Stimulated activated naive CD8-positive, alpha-beta T cell treated with anti-CD3 and anti-CD28 coated beads, Interleukin-15, Interleukin-2, amounts not matched to agents 100 U/mL and 50 U/mL, for 24 hours (primary cell): ENCODE measurements around the gene KRTAP19-1.
"Not testable (repeated sequence)": the region's sequence is repeated elsewhere in the genome, so short reads cannot be mapped to it uniquely, and the experiment has no call there.

Source experiments
- ATAC-seq: fragments of 150-1000 bp; cut with Tn5 transposase; one replicate; pipeline ENCODE4 v1.10.0; 2021
- DNase-seq: peaks from one replicate; pipeline ENCODE4 v3.0.0; 2021

The KRTAP19-1 gene

DNA sequence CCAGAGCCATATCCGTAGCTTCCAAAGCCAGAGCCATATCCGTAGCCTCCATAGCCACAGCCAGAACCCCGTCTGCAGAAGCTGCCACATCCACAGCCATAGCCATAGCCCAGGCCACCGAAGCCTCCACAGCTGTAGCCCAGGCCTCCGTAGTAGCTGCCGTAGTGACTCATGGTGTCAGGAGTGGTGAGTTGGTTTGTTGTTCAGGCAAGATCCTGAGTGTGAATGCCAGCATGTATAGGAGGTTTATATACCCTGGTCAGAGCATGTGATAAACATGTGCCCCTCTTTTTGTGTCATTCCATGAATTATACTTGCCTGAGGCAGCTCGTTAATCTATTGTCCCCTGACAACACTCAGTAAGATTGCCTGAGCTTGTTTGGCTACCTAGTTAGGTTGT, at the start of gene KRTAP19-1:
KRTAP19-1 (minus strand) TSS at position 223 of the 400 bp plus-strand sequence; CDS start at position 173, 50 bp downstream.
- no peak for ATAC-seq
- no peak for DNase-seq

DNA sequence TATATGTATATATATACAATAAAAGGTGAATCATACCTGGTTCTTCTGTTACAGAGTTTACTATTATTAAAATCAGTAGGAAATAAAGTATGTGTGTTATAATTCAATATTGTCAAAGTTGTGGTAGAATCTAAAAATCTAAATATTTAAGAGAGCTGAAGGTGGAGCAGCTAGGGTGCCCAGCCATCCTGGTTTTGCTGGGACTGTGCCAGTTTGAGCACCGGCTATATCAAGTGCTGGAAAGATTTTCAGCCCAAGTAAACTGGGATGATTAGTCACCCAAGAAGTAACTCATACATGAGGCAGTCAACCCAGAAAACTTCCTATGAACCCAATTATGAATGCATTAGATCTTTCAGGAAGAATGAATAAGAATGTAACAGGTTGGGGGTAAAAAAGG, 38.7 kb upstream of the KRTAP19-1 start:
- DNase-seq, result no peak

DNA sequence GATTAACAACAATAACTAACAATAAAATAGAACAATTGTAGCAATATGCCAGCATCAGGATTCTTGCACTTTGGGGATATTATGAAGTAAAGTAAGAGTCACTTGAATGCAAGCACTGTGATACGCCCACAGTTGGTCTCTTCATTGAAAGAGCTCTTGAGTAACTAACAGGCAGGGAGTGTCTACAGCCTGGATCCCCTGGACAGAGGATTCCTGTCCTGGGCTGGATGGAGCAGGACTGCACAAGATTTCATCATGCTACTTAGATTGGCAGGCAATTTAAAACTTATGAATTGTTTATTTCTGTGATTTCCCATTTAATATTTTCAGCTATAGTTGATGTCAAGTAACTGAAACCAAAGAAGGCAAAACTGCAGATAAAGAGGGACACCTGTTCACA, 35.5 kb upstream of the KRTAP19-1 start:
- ATAC-seq (no peak), DNase-seq (no peak)

More for the DNA sequence above, 38.7 kb upstream of the KRTAP19-1 start:
- ATAC-seq, result no peak

DNA sequence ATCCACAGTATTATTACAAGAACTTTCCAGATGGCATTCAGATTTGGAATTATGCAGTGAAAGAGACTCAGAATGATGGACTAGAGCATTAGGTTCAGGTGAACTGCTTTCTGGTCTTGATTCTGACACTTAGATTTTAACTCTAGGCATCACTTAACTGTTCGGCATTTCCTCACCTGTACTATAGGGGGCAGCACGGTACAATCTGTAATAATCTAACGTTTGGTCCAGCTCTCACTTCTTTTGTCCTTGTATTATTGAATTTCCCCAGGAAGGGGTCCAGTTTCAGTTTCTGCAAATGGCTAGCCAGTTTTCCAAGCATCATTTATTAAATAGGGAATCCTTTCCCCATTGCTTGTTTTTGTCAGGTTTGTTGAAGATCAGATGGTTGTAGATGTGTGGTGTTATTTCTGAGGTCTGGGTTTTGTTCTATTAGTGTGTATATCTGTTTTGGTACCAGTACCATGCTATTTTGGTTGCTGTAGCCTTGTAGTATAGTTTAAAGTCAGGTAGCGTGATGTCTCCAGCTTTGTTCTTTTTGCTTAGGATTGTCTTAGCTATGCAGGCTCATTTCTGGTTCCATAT, 25.5 kb upstream of the KRTAP19-1 start:
- DNase-seq, ATAC-seq: not testable (repeated sequence)

DNA sequence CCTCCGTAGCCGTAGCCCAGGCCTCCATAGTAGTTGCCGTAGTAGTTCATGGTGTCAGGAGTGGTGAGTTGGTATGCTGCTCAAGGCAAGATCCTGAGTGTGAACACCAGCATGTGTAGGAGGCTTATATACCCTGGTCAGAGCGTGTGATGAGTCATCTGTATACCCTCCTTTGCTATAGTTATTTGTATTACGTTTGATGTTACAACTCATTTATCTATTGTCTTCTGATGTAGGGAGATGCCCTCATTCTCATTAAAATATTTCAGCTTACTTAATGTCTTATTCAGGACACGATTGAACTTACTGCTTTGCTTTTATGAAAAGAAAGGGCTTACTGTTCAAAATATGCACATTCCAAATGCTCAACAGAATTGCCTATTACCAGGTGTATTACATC, 21.9 kb upstream of the KRTAP19-1 start, which contains the start of gene KRTAP19-5:
KRTAP19-5 (minus strand) TSS at position 101 of the 400 bp plus-strand sequence; CDS start at position 50, 51 bp downstream.
- ATAC-seq (no peak), DNase-seq (no peak)

DNA sequence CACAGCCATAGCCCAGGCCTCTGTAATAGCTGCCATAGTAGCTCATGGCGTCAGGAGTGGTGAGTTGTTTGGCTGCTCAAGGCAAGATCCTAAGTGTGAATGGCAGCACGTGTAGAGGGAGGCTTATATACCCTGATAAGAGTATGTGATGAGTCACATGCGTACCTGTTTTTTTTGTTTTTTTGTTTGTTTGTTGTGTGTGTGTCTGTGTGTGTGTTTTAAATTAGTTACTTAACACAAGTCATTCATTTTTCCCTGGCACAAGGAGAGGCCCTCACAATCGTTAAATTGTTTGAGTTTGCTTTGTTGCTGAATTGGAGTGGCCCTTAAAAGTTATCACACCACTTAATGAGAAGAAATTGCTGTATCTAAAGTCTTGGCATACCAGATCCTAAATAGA, 16.9 kb upstream of the KRTAP19-1 start, which contains the start of gene KRTAP19-4:
KRTAP19-4 (minus strand) TSS at position 101 of the 400 bp plus-strand sequence; CDS start at position 46, 55 bp downstream.
- DNase-seq, result no peak
- ATAC-seq, result no peak

DNA sequence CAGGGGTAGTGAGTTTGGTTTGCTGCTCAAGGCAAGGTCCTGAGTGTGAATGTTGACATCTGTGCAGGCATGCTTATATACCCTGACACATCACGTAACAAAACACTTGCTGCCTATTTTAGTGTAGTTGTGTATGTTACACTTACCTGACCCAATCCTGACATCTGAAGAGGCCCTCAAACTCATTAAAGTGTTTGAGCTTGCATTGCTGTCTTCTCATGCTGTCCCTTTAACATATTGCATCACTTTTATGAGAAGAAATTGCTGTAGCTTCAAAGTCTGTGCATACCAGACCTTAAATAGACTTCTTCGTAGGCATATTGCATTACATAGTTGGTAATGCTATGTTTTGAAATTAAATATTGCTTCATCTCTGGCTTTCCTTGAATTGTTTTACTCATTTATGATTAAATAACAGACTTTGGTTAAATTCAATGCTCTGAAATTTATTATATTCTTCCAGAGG, 11.8 kb upstream of the KRTAP19-1 start, which contains the start of gene KRTAP19-3:
KRTAP19-3 (minus strand) TSS at position 51 of the 466 bp plus-strand sequence. CDS start 56 bp downstream, outside the sequence.
- ATAC-seq (no peak), DNase-seq (no peak)

DNA sequence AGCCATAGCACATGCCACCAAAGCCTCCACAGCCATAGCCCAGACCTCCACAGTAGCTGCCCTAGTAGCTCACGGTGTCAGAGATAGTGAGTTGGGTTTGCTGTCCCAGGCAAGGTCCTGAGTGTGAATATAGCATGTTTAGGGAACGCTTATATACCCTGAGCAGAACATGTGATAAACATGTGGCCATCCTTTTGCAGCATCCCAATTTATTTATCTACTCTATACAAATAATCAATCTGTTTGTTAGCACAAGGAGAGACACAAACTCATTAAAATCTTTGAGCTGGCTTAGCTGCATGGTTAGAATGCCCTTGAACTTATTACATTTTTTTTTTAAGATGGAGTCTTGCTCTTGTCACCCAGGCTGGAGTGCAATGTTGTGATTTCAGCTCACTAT, 7.2 kb upstream of the KRTAP19-1 start, which contains the start of gene KRTAP19-2:
KRTAP19-2 (minus strand) TSS at position 101 of the 400 bp plus-strand sequence; CDS start at position 13, 88 bp downstream.
- ATAC-seq, result no peak

DNA sequence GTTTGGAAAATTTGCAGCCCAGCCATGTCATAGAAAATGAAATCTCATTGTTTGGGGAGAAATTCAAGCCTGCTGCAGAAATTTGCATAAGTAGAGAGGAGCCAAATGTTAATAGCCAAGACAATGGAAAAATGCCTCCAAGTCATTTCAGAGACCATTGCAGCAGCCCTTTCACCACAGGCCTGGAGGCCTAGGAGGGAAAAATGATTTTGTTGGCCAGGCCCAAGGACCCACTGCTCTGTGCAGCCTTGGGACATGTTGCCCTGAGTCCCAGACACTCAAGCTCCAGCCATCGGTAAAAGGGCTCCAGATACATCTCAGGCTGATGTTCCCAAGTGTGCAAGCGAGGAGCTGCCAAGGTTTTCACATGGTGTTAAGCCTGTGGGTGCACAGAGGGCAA, 6.0 kb upstream of the KRTAP19-1 start:
- DNase-seq, result no peak
- no peak for ATAC-seq

More for the DNA sequence above, 7.2 kb upstream of the KRTAP19-1 start, which contains the start of gene KRTAP19-2:
- DNase-seq, result no peak

DNA sequence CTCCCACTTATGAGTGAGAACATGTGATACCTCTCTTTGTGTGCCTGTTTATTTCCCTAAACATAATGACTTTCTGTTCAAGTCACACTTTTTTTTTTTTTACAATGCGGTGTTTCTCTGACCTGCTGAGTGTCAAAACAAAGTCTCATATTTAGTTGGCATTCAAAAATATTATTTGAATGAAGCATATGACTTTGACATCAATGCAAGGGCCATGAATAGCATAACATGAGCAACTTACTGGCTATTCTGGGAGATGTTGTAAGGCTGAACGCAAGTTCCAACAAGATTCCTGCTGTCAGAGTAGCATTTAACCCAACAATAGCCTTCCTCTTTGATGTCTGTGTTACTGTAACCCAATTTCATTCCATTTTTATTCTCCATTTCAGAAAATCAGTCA, 2.0 kb upstream of the KRTAP19-1 start:
- ATAC-seq (no peak), DNase-seq (no peak)

DNA sequence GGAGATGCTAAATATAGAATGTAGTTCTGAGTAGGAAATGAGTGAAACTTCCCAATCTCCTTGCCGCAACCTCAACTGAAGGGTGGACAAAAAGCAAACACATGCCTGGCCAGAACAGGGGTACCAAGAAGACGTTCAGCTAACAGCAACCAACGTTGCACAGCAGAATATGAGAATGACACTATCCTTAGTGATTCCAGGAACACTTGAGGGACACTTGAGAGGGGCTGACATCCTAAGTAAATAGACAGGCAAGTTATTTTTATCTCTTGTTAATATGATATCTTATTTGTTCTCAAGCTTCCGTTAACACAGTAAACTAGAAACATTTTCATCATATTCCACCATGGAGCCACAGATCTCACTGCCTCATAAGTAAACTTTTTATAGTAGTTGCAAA, 908 bp downstream of the KRTAP19-1 start:
- DNase-seq, result no peak
- ATAC-seq, result no peak

DNA sequence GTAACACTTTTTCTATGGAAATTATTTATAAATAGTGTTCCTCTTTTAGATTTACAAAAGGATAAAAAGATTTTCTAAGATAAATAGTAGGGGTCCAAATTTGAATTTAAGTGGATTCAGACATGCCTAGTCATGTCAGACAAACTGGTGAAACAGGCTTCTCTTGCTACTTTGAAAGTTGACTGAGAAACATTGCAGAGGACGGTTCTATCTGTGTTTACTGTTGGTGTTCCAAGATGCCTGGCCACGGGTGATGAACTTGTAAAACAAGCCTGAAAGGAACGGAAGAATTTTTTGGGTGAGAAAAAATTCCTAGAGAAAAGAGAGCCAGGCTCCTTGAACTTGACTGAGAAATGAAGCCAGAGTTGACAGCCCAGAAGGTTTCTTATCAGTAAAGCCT, 2.2 kb downstream of the KRTAP19-1 start:
- ATAC-seq, result no peak

DNA sequence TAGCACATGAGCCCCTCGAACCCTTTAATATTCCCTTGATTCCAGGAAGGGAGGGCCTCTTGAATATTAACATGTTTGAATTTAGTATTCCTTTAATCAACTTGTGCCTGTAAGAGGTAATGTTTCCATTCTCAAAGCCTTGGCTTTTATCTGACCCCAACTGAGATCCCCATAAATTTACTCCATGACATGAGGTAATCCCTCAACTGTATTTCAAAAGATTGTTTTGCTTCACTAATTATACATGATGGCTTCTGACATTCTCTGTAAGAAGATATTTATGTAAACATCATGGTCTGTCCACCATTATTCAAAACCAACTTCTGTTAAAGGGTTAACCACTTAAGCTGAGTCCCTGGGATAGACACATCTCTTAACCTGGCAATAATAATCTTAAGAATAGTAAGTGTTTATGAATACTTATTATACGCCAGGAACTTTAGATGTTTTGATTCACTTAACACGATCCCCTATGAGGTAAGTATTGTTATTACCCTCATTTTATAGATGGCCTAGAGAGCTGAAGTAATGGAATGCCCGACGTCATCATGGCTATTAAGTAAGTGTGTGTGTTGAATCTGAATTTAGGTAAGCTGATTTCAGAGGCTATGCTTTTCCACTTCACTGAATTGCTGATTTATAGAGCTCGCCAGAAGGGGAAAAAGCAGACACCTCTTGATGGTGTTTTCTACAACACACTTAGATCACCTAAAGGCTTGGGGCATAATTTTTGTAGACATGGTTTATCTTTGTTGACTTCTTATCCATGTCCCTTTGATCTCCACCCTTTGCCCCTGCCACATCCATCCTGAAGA, 11.1 kb downstream of the KRTAP19-1 start:
- DNase-seq, result no peak
- ATAC-seq, result no peak

More for the DNA sequence above, 2.2 kb downstream of the KRTAP19-1 start:
- no peak for DNase-seq

DNA sequence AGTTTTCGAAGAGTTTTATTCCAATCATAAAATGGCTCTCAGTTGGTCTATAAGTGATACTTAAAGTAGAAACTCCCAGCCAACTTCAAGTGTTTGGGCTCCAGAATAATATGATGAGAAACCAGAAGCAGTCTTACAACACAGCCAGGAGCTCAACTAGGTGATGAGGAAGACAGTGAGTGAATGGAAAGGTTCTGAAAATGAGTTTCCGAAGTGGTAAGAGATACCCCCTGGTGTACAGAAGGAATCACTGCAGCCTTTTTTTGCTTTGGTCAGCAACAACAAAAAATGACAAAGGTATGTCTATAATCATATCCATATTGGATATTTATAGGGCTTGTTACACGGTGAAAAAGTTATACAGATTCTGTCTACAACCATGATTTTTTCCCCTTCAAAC, 16.5 kb downstream of the KRTAP19-1 start:
- DNase-seq (no peak), ATAC-seq (no peak)

DNA sequence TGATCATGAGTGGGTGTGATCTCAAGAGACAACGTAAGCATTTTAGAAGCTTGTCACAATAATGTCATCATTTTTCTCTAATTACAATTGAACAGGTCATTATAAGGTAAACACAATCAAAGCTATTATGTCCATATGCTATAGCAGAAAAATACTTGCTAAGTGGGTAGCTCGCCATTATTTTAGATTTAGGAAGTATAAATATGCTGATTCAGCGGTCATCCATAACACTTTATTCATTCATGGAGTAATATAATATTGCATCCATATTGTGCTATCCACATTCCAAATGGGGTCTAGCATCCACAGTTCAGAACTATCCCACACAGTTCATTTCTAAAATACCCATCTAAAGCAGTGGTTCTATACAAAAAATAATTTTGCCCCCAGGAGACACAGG, 31.7 kb downstream of the KRTAP19-1 start:
- DNase-seq (no peak), ATAC-seq (no peak)

DNA sequence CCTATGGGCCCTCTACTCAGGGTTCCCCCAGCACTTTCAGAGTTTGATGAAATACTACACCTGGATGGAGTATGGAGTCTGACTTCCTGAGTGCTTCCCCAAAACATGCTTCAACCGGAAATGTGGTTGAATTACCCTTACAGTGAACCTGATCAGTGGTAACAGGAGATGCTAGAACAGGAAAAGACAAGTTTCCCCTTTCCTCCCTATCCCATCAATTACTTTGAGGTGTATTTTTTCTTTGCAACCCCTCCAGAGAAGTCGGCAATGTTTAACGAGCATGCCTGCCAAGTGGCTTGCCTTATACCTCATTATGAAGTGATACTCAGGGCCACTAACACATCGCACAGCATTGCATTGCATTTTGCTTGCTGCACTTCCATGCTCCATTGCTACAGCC, 33.1 kb downstream of the KRTAP19-1 start:
- ATAC-seq (no peak), DNase-seq (no peak)

DNA sequence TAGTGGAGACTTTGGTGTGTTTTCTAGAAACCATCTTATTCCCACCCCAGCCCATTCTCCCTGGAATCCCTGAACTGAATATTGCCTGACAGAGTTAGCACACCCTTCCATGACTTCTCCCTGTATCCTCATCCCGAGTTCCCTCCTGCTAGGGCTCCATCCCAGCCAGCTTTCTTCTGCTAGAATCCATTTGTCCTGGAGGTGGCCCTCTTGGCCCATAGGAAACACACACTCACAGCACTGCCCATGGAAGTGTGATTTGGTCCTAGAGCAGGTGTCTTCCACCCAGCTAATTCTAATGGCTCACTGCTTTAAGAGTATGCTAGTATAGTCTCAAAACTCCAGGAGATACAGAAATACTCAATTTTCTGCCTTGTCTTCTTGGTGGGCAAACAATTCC, 36.0 kb downstream of the KRTAP19-1 start:
- DNase-seq, result no peak

DNA sequence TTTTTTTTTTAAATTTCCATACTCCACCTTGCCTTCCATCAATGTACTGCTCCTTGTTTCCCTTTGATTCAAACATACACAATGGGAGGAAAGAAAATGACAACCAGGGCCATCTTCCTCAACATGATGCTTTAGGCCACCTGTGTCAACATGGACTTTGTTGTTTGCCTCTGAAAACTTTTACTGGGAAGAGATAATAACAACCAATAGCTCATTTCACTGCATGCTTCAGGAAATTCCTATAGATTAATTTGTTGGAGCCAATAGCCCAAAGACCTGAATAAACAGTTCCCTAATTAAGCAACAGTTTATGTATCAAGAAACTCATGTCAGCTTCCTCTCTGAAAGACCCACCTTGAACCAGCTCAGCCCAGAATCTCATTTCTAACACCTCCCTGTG, 36.9 kb downstream of the KRTAP19-1 start:
- ATAC-seq (no peak), DNase-seq (no peak)

More for the DNA sequence above, 36.0 kb downstream of the KRTAP19-1 start:
- ATAC-seq, result no peak

DNA sequence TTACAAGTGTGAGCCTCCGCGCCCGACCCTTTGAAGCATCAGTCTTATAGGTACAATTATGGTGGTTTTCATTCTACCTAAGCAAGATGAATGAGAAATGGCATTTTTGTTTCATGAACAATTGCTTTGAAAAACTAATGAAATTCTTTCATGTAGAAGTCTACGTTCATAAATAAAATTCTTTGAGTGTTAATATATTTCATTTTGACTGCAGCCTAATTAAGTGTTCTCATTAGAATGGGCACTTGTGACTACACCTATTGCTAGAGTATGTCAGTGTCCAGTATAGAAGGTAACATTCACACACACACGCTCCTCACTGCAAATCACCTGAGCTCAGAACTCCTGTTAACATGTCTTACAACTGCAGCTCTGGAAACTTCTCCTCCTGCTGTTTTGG, 40.2 kb downstream of the KRTAP19-1 start, which contains the start of gene KRTAP15-1:
KRTAP15-1 (plus strand) TSS at position 301 of the 400 bp plus-strand sequence; CDS start at position 354, 53 bp downstream.
- ATAC-seq (no peak), DNase-seq (no peak)

DNA sequence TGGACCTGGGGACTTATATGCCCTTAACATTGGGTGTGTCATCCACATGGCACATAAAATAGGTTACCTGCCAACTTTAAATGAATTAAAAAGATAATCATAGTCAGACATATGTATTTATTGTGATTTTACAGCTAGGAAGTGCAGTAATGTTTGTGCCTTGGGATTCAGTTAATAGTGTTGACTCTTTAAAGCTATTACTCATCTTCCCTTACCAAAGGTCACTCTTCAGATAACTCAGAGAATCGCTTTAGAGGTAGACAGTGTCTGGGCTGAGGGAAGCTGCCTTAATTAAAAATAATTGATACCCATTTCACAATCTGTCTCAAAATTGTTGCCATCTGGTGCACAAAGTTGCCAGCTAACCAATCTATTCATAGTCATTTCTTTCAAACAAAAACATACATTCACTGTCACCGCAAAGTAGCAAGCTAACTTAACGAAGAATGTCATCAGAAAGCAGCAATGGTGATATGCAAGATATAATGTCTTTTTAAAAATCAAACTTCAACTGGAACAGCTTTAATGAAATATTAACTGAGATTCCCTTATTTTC, 43.1 kb downstream of the KRTAP19-1 start:
- ATAC-seq, result no peak
- no peak for DNase-seq

DNA sequence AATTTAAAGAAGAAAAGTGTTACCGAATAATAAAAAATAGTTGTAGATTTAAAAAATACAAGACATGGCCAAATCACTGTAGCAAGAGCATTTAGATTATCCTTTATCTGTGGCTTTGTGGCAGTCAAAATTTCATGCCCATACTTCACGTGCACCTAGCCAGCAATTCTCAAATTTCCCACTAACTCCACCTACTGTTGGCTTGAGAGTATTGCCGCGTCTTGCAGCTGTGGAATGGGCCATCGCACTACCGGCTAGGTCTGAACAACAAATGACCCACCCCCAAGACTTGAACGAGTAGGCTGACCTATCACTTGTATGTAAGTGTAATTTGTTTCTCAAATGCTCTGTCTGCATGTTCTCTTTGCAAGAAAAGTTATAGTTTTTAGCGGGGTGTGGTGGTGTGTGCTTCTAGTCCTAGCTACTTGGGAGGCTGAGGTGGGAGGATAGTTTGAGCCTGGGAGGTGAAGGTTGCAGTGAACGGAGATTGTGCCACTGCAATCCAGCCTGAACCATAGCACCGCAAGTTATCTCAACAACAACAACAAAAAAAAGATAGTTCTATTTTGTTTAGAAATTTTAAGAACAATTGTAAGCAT, 46.0 kb downstream of the KRTAP19-1 start:
- ATAC-seq (peak; percentile 59), DNase-seq (peak; percentile 7)

DNA sequence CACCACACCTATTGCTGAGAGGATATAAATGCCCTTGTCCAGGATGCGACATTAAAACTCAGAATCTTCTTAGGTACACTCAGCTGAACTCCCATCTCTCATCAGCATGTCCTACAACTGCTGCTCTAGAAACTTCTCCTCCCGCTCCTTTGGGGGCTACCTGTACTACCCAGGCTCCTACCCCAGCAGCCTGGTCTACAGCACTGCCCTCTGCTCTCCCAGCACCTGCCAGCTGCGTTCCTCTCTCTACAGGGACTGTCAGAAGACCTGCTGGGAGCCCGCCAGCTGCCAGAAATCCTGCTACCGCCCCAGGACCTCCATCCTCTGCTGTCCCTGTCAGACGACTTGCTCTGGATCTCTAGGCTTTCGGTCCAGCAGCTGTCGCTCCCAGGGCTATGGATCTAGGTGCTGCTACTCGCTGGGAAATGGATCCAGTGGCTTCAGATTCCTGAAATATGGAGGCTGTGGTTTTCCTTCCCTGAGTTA, 50.0 kb downstream of the KRTAP19-1 start, which contains the start of gene KRTAP13-4:
KRTAP13-4 (plus strand) TSS at position 51 of the 486 bp plus-strand sequence; CDS start at position 107, 56 bp downstream.
- no peak for ATAC-seq

More for the DNA sequence above, 50.0 kb downstream of the KRTAP19-1 start, which contains the start of gene KRTAP13-4:
- no peak for DNase-seq
